ENCODE results near the gene GRIA4.

GRCh38 chr11:105693075-105693759 is 83.3 kb downstream of the GRIA4 start:
- TF ChIP-seq CTCF (conservative IDR thresholded peaks at IDR 0.05) (no peak), EZH2 (IDR thresholded peaks at IDR 0.05; ENCODE audit: low read depth) (no peak)
